ENCODE data around the gene APH1B. TPM values are rescaled to one million over a fixed set of nuclear protein-coding genes. Genes with fewer than 3 reads are reported as not detected.
A peak's percentile ranks its signal among the peaks of the same experiment; 100 is the strongest.

The APH1B gene
- total and polyA plus RNA-seq, 8 donors = 24.0 to 32.2 (median 29.4) TPM

DNA sequence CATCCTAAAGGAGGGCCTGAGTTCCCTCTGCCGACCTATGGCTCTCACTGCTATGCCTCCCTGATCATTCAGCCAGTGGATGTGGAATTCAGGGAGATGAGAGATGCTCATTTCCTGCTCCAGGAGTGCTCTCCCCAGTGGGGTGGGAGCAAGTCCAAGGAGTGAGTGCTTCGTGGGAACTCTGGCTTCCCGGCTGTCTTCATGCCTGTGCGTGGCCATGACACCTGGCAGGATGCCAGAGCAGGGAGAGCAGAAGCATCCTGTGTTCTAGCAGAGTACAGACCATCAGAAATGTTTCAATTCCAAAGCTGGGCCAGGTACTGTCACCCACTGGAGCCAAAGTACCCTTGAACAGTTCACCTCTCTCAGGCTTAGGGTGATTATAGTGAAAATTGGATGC is 45.1 kb downstream of the APH1B start:
- Histone ChIP-seq H3K27me3 (no peaks in the 10 kb centered on the region), H3K4me1 (no peaks in the 10 kb centered on the region), H3K4me3 (no peak overlapping the region), H3K36me3 (no peaks in the 10 kb centered on the region), H3K27ac (no peak overlapping the region), H3K9me3 (no peaks in the 10 kb centered on the region)
- intact Hi-C loops (cut with DNase I) = no loop called here
- TF ChIP-seq, protein P1, sequence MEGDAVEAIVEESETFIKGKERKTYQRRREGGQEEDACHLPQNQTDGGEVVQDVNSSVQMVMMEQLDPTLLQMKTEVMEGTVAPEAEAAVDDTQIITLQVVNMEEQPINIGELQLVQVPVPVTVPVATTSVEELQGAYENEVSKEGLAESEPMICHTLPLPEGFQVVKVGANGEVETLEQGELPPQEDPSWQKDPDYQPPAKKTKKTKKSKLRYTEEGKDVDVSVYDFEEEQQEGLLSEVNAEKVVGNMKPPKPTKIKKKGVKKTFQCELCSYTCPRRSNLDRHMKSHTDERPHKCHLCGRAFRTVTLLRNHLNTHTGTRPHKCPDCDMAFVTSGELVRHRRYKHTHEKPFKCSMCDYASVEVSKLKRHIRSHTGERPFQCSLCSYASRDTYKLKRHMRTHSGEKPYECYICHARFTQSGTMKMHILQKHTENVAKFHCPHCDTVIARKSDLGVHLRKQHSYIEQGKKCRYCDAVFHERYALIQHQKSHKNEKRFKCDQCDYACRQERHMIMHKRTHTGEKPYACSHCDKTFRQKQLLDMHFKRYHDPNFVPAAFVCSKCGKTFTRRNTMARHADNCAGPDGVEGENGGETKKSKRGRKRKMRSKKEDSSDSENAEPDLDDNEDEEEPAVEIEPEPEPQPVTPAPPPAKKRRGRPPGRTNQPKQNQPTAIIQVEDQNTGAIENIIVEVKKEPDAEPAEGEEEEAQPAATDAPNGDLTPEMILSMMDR (IDR thresholded peaks at IDR 0.05) = no peak
- DNase-seq (peak in 1 of 4 donors; percentile 15), ATAC-seq (no peak)

DNA sequence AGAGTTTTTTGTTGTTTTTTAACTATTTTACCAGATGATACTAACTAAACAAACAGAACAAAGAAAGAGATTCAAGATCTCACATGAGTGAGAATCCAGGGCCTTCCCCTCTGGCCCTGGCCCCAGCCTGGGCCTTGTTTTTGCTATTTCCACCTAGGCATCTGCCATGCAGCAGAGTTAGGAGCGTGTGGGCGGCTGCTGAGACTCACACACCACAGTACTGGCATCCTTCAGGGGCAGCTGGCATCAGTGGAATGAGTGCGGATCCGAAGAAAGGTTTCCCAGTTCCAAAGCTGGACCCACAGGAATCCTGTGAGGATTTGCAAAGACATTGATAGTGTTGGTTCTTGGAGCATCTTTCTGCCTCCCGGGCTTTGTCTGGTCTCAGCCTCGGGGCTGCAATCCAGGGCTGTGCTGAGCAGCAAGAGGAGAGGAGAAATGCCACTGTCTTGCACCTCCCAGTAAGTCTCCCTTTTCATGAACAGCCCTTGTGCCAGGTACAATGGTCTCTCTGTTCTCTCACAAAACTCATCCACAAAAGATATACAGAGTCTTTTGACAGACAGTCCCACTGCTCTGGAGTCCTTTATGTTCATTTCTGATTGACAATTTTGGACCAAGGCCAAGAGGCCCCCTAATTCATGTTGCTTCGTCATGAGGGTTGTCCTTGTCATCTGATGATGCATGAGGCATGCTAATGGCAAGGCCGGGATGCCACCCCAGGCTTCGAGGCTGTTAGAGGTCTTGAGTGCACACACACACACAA is 46.6 kb downstream of the APH1B start:
- TF ChIP-seq, protein P1 (IDR thresholded peaks at IDR 0.05) = no peak
- ATAC-seq = no peak
- Histone ChIP-seq H3K4me1 (no peaks in the 10 kb centered on the region), H3K27ac (no peak overlapping the region), H3K4me3 (no peak overlapping the region), H3K27me3 (no peaks in the 10 kb centered on the region), H3K9me3 (no peaks in the 10 kb centered on the region), H3K36me3 (no peaks in the 10 kb centered on the region)
- DNase-seq = no peak
- intact Hi-C loops (cut with DNase I) = no loop called here

DNA sequence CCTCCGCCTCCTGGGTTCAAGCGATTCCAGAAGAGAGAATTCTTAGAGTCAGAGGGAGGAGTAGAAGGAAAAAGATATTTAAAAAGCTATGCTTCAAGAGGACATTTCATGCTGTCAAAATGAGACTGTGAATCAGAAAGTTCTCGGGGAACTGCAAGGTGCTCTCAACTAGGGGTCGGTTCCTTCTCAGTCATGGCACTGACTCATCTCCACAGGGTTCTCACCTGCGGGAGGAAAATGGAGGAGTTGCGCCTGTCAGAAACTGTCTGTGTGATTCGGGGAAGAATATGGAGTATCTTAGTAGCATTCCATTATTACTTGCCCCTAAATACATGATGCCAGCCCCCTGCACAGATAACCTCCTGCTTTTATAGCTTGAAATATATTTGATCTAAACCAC is 47.4 kb downstream of the APH1B start:
- ATAC-seq = no peak
- Histone ChIP-seq H3K4me1 (no peaks in the 10 kb centered on the region), H3K9me3 (no peaks in the 10 kb centered on the region), H3K27me3 (no peaks in the 10 kb centered on the region), H3K36me3 (no peaks in the 10 kb centered on the region), H3K27ac (no peak overlapping the region), H3K4me3 (no peak overlapping the region)
- no peak for DNase-seq
- intact Hi-C loops (cut with DNase I) = no loop called here
- TF ChIP-seq, protein P1 (IDR thresholded peaks at IDR 0.05) = no peak

DNA sequence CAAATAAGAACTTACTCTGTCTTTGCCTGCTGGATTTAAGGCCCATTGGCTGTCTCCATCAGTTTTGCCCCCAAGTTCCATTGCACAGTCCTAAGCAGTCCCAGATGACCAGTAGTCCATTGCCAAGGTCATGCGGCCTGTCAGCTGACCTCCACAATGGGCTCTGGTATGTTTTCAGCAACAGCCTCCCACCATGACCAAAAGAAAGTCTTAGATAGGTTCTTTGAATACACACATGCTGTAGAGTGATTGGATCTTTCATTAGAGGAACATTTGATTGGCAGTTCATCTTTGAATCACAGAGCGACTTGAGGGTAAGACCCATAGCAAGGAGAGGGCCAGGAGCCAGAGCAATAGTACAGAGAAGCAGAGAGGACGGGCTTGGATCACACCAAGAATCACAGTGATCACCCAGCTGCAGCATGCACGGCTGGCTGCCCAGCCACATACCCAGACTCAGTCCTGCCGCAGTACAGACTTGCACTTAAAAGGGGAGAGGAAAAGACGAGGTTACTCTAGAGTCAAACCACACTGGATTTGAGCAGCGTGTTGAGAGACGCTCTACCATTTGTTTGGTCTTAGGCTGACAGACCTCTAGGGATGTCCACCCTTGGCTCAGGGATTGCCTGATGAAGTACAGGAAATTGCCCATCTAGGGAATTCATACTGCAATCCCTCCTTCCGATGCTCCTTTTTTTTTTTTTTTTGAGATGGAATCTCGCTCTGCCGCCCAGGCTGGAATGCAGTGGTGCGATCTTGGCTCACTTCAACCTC is 50.4 kb downstream of the APH1B start:
- no peak for ATAC-seq

More for the DNA sequence above, 50.4 kb downstream of the APH1B start:
- TF ChIP-seq, protein P1 (IDR thresholded peaks at IDR 0.05) = no peak
- no peaks in the 10 kb centered on the region for H3K36me3 ChIP-seq
- intact Hi-C loops (cut with DNase I) = no loop called here
- H3K27ac ChIP-seq = no peak overlapping the region
- H3K4me3 ChIP-seq = no peak overlapping the region
- no peaks in the 10 kb centered on the region for H3K9me3 ChIP-seq
- H3K27me3 ChIP-seq = no peaks in the 10 kb centered on the region
- H3K4me1 ChIP-seq = no peaks in the 10 kb centered on the region
- DNase-seq = no peak

Data from left lung (tissue), 10 donors.